BE2C (cell line): ENCODE measurements around the gene ZG16B.

Experiments used
- DNase-seq: peaks from one replicate; pipeline ENCODE4 v3.0.0-alpha.2; 2020
- H3K27me3 ChIP-seq: fragments of 250-450 bp; sonication (Bioruptor Pico); 2 replicates; pipeline ENCODE4 v1.5.1; 2020; ENCODE audit warnings: mild to moderate bottlenecking
- H3K36me3 ChIP-seq: fragments of 250-450 bp; sonication (Bioruptor Pico); 2 replicates; pipeline ENCODE4 v1.5.1; 2020; ENCODE audit warnings: mild to moderate bottlenecking
- H3K4me1 ChIP-seq: fragments of 250-450 bp; sonication (Bioruptor Pico); 2 replicates; pipeline ENCODE4 v1.5.1; 2020
- H3K4me3 ChIP-seq: 2 replicates; pipeline ENCODE4 v1.5.1; 2011; ENCODE audit warnings: low read depth, low read length
- H3K9me3 ChIP-seq: fragments of 250-450 bp; sonication (Bioruptor Pico); 2 replicates; pipeline ENCODE4 v1.5.1; 2020
- TF ChIP-seq, protein P1 (sequence below): IDR thresholded peaks from 2 replicates; pipeline ENCODE4 v1.5.1; 2012; ENCODE audit warnings: mild to moderate bottlenecking, low read depth, low read length

Gene ZG16B

DNA sequence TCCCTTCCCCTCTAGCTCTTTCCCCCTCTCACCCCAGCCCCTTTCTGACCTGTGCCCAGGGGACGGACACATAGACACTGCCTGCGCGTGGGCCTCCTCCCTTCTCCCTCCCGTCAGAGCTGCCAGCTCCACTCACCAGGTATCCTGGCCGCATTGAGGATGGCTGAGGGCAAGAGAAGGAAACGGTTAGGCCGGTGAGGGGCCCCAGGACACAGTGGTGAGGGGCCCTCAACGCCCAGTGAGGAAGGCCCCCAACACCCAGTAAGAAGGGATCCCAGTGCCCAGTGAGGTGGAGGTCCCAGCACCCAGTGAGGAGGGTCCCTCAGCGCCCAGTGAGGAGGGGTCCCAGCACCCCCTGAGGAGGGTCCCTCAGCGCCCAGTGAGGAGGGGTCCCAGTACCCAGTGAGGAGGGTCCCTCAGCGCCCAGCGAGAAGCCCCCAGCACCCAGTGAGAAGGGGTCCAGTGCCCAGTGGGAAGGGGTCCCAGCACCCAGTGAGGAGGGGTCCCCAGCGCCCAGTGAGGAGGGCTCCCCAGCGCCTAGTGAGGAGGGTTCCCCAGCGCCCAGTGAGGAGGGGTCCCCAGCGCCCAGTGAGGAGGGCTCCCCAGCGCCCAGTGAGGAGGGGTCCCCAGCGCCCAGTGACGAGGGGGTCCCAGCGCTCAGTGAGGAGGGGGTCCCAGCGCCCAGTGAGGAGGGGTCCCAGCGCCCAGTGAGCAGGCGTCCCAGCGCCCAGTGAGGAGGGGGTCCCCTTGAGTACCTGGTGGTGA lies 26.8 kb downstream of the ZG16B start:
- Histone ChIP-seq H3K36me3 (no peaks in the 10 kb centered on the region), H3K4me1 (no peaks in the 10 kb centered on the region), H3K27me3 (peaks cover 47% of the 10 kb centered on the region), H3K4me3 (no peak overlapping the region), H3K9me3 (no peaks in the 10 kb centered on the region)
- TF ChIP-seq, protein P1, sequence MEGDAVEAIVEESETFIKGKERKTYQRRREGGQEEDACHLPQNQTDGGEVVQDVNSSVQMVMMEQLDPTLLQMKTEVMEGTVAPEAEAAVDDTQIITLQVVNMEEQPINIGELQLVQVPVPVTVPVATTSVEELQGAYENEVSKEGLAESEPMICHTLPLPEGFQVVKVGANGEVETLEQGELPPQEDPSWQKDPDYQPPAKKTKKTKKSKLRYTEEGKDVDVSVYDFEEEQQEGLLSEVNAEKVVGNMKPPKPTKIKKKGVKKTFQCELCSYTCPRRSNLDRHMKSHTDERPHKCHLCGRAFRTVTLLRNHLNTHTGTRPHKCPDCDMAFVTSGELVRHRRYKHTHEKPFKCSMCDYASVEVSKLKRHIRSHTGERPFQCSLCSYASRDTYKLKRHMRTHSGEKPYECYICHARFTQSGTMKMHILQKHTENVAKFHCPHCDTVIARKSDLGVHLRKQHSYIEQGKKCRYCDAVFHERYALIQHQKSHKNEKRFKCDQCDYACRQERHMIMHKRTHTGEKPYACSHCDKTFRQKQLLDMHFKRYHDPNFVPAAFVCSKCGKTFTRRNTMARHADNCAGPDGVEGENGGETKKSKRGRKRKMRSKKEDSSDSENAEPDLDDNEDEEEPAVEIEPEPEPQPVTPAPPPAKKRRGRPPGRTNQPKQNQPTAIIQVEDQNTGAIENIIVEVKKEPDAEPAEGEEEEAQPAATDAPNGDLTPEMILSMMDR, result no peak
- no peak for DNase-seq

DNA sequence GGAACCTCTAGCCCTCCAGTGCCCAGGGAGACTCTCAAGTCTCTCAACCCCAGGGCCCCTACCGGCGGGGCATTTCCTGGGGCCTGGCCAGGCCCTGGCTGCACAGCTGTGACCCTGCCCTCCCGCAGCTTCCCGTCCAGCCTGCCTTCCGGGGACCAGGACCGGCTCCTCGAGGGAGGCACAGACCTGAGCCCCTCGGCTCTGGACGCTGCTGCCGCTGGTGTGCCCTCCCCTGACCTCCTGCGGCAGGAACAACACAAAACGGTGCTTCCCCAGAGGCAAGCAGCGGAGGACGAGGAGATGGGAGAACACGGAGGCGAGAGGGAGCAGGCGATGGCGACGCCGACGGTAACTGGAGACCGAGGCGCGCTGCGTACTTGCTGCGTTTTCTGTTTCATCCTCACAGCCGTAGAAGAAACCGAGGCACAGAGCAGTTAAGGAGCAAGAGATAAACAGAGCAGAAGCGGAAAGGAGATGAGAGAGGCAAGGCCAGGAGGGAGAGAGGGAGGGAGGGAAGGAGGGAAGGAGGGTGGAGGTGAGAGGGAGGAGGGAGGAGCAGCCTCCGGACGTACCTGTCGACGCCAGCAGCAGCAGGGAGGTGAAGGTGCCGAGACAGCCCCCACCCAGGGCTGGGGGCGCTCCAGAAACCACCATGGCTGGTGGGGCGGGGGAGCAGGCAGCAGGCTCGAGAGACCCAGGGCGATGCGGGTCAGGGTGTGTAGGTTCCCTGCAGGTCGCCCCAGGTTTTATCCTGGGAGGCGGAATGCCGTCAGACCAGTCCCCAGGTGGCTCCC lies 27.5 kb downstream of the ZG16B start, which contains the start of gene PRSS22:
PRSS22 (minus strand) TSS at position 720 of the 794 bp plus-strand sequence; CDS start at position 654, 66 bp downstream.
- no peak within 1 kb of the TSS for H3K4me3 ChIP-seq
- DNase-seq, result no peak
- no peaks in the 10 kb centered on the region for H3K4me1 ChIP-seq
- TF ChIP-seq, protein P1, result no peak
- H3K9me3 ChIP-seq, result no peaks in the 10 kb centered on the region
- no peaks in the 10 kb centered on the region for H3K36me3 ChIP-seq
- peaks cover 47% of the 10 kb centered on the region for H3K27me3 ChIP-seq

DNA sequence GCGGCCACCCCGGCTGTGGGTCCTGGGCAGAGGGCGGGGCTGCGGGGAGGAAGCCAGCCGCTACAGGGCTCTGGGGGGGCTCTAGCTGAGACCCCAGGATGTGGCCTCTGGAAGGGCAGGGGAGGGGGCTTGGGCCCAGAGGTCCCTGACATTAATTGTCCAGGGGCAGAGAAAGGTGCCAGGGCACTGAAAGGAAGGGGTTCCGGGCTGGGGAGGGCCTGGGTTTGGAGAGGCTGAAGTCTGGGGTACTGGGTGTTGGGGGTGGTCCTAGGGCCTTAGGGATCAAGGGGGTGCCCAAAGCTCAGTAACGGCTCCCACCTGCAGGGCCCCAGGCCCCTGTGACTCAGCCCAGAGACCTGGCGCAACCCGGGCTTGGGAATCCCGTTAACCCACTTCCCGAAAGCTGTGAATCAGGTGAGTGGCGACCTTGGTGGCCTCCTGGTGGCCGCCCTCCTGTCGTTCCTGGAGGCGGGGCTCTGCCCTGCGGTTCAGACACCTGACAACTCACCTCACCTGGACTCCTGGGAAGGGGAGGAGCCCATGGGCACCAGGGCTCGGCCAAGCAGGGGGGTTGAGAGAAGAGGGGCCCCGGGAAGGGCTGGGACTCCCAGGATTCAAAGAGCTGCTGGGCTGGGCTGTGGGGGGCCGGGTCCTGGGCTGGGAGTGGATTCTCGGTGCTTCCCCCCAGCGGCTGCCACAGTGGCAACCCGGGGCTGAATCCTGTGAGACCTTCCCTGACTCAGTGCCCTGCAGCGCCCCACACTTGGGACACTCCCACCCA lies 28.3 kb downstream of the ZG16B start:
- Histone ChIP-seq H3K36me3 (no peaks in the 10 kb centered on the region), H3K27me3 (peaks cover 47% of the 10 kb centered on the region), H3K4me3 (no peak overlapping the region), H3K4me1 (no peaks in the 10 kb centered on the region), H3K9me3 (no peaks in the 10 kb centered on the region)
- DNase-seq, result no peak
- TF ChIP-seq, protein P1, result no peak

DNA sequence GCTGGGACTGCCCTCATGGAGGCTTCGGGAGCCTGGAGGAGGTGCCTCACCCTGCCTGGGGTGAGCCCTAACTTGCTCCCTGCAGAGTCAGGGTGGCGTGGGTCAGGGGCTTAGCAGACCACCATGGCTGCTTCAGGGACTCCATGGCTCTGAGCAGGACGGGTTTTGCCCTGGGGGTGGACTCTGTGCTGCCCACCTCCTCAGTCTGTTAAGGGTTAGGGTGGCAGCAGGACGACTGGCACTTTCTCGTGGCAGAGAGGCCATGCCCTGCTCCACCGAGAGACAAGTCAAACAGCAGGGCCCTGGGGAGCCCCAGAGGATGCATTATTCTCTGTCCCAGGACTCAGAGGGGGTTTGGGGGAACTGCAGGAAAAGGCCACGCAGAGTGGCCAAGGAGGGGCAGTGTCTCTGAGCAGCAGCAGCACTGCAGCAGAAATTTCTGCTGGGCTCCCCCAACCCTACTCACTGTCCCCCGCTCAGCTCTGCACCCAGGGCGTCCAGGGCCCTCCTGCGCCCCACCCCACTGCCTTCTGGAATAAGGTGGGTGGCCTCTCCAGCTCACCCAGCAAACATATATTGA lies 29.7 kb downstream of the ZG16B start:
- DNase-seq, result no peak
- TF ChIP-seq, protein P1, result no peak
- peaks cover 55% of the 10 kb centered on the region for H3K27me3 ChIP-seq
- H3K4me3 ChIP-seq, result no peak overlapping the region
- H3K36me3 ChIP-seq, result no peaks in the 10 kb centered on the region
- no peaks in the 10 kb centered on the region for H3K9me3 ChIP-seq
- no peaks in the 10 kb centered on the region for H3K4me1 ChIP-seq

DNA sequence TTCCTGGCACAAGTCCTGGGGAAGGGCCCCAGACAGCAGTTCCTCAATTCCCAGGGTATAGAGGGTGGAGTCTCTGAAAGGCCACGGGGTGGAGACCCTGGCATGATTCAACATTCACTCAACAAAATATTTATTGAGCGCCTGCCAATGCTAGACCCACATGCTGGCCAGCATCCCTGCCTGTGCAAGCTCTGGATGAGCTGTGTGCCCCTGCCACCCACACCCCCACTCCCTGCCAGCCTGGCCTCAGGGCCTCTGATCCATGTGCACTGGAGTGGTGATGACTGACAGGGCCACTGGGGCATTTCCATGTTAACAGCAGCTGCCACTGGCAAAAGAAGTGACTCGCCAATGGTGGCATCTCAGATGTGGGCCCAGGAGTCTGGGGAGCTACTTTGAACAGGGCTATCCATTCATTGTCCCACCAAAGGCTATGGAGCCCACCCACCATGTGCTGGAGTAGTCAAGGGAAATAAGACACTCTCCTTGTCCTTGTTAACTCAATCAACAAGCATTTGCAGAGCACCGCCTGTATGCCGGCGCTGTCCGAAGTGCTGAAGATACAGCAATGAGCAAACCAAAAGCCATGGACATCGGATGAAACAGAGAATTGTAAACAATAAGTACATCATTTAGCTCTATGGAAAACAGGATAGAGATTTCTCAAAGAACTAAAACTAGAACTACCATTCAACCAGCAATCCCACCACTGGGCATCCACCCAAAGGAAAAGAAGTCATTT lies 30.9 kb downstream of the ZG16B start:
- TF ChIP-seq, protein P1, result no peak
- no peak for DNase-seq

More for the DNA sequence above, 30.9 kb downstream of the ZG16B start:
- H3K4me3 ChIP-seq, result no peak overlapping the region
- H3K27me3 ChIP-seq, result peaks cover 55% of the 10 kb centered on the region
- H3K4me1 ChIP-seq, result no peaks in the 10 kb centered on the region
- H3K36me3 ChIP-seq, result no peaks in the 10 kb centered on the region
- no peaks in the 10 kb centered on the region for H3K9me3 ChIP-seq
